GM08714 (cell line): ENCODE data around the gene CTIF.

Experiments used
- H3K4me3 ChIP-seq: fragments of 200-500 bp; sonication (Bioruptor generic); 2 replicates; pipeline ENCODE4 v1.5.1; 2014; ENCODE audit warnings: mild to moderate bottlenecking, low read length, inconsistent platforms
- ZNF274 ChIP-seq: IDR thresholded peaks from 2 replicates; pipeline ENCODE4 v1.6.1; 2012; ENCODE audit warnings: mild to moderate bottlenecking, low read depth, low read length

CTIF gene

GRCh38 chr18:48816554-48816953 lies 277.7 kb downstream of the CTIF start:
- H3K4me3 ChIP-seq = no peak overlapping the region
- TF ChIP-seq ZNF274 = no peak

DNA sequence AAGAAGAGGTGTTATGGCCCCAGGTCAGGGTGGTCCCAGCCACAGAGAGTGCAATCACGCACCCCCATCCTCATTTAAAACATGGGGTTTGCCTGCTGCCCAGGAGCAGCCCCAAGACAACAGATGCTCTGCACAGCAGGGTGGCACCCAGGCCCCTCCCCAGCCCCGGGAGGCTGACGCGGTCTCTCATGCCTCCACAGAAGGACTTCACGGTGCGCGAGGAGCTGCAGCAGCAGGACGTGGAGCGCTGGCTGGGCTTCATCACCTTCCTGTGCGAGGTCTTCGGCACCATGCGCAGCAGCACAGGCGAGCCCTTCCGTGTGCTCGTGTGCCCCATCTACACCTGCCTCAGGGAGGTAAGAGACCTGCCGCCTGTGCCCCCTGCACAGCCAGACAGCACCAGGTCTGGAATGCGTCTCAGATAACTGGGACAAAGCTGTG lies 278.2 kb downstream of the CTIF start:
- H3K4me3 ChIP-seq = no peak overlapping the region
- TF ChIP-seq ZNF274 = no peak

DNA sequence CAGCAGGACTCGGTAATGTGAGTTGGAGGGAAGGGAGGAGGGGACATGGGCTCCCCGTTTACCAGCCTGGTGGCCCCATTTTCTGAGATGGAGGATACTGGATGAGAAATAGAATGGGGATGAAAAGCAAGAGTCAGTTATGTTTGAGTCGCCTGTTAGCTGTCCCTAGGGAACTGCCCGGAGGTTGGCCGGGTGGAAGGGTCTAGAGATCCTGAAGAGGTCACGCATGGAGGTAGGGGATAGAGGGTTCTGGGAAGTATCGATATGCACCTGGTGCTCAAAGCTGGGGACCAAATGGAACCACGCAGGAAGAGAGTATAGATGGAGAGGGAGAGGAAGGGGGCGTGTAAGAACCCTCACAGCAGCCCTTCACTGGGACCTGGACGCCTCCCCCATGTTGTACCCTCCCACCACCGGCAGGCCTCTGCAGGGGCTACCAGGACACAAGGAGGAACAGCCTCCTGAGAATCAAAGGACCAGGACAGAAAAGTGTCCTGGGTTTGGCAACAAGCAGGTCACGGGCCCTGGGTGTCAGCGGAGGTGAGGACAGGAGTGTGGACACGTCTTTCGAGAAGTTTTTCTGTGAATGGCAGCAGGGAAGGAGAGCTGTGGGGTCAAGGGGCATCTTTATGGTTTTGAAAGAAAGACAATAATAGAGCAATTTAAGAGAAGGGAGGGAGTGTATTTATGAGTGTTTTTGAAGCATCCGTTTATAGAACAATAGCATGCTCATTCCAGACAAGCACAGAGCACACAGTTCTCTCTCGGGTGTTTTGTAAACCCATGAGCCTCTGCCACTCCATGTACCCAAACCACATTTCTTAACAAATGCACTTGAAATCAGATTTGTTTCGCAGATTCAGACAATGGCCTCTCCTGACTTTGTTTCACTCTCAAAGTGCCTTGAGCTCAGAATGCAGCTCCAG lies 279.8 kb downstream of the CTIF start:
- no peak for TF ChIP-seq ZNF274
- H3K4me3 ChIP-seq = no peak overlapping the region

- no peak for TF ChIP-seq ZNF274
- no peak overlapping the region for H3K4me3 ChIP-seq
Measured at GRCh38 chr18:48819276-48819675, 280.4 kb downstream of the CTIF start.

DNA sequence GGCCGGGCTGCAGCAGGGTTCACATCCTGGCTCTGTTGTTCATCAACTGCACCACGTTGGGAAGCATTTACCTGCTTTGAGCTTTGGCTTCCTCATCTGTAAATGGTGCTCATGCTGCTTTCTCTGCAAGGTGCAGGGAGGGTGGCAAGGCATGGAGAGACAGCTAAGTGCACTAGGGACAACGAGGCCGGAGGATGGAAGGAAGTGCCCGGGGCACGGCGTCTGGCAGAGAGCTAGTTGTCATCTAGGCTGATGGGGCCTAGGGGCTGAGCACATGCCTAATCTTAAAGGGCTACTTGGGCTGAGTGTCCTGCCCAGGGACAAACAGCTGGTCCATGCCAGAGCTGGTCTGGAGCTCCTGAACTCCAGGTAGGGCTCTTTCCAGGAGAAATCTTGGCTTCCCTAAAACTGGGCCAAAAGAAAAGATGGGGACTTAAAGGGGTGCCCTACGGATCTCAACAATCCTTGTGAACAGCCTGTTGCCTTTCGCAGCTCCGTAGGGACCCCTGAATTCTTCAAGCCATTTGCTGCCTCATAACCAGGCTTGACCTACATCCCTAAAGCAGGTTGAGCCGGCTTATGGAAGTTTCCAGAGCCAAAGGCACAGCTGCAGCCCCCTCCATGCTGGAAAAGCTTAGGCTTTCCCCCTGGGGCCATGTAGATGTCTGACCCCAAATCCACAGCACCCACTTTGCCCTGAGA lies 281.1 kb downstream of the CTIF start:
- no peak overlapping the region for H3K4me3 ChIP-seq
- no peak for TF ChIP-seq ZNF274

GRCh38 chr18:48820483-48821250 lies 281.8 kb downstream of the CTIF start:
- no peak for TF ChIP-seq ZNF274
- no peak overlapping the region for H3K4me3 ChIP-seq

DNA sequence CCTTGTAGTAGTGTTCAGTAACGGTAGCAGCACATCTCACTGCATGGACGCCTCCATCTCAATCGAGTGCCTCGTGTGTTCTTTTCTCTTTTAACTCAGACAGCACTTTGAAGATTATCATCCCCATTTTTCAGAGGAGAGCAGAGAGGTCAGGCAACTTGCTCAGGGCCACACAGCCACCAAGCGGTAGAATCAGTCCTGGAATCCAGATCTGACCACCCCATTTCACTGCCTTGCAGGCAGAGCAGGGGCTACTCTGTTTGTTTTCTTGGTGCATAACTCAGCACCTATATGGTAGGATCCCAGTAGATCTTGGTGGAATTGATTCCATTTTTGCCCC lies 282.4 kb downstream of the CTIF start:
- TF ChIP-seq ZNF274 = no peak
- H3K4me3 ChIP-seq = no peak overlapping the region

GRCh38 chr18:48821845-48822244 lies 283.0 kb downstream of the CTIF start:
- TF ChIP-seq ZNF274 = no peak
- no peak overlapping the region for H3K4me3 ChIP-seq

GRCh38 chr18:48824231-48824970 lies 285.6 kb downstream of the CTIF start:
- no peak for TF ChIP-seq ZNF274
- no peak overlapping the region for H3K4me3 ChIP-seq

DNA sequence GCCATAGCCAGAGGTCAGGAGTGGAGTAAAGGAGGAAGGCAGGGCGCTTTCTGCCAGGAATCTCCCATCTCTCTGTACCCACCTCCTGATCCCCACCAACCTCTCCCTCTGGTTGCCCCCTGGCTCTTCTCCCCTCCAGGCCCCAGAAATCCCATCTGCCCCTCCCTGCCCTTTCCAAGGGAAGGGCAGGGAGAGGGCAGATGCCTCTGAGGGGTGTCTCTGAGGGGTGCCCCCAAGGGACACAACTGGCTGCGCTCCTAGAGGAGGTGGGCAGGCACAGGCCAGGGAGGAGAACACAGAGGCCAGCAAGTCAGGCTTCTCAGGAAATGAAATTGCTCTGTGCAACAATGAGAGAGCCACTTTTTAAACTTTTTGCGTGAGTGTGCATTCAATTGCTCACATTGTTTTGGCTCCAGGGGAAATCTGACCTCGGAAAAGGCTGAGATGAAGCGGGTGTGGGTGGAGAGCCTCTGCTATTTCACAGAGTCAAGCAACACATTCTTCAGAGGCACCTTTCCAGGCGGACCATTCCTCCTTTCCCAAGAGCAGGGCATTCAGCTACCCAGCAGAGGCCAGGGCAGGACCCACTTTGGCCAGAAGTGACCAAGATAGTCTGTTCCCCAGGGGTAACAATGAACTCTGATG lies 286.4 kb downstream of the CTIF start:
- no peak for TF ChIP-seq ZNF274
- no peak overlapping the region for H3K4me3 ChIP-seq

- H3K4me3 ChIP-seq = no peak overlapping the region
- TF ChIP-seq ZNF274 = no peak
Measured at GRCh38 chr18:48826271-48826670, 287.4 kb downstream of the CTIF start.

- no peak overlapping the region for H3K4me3 ChIP-seq
- TF ChIP-seq ZNF274 = no peak
Measured at GRCh38 chr18:48826806-48827205, 288.0 kb downstream of the CTIF start.
